ENCODE data around the gene HMGN4.

DNA sequence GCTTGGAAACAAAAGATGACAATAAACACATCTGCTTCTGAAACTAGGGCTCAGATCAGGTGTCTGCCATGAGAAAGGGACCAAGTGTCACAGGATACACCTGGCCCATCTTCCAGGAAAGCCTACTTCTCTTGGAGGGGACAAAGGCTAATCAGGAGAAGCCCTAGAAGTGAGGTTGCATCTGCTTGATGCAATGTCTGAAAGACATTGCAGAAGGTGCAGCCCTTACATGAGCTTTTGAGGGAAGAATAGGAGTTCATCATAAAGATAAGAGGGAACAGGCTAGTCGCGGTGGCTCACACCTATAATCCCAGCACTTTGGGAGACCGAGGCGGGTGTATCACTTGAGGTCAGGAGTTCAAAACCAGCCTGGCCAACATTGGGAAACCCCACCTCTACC lies 40.6 kb upstream of the HMGN4 start:
- TF ChIP-seq, protein P1, sequence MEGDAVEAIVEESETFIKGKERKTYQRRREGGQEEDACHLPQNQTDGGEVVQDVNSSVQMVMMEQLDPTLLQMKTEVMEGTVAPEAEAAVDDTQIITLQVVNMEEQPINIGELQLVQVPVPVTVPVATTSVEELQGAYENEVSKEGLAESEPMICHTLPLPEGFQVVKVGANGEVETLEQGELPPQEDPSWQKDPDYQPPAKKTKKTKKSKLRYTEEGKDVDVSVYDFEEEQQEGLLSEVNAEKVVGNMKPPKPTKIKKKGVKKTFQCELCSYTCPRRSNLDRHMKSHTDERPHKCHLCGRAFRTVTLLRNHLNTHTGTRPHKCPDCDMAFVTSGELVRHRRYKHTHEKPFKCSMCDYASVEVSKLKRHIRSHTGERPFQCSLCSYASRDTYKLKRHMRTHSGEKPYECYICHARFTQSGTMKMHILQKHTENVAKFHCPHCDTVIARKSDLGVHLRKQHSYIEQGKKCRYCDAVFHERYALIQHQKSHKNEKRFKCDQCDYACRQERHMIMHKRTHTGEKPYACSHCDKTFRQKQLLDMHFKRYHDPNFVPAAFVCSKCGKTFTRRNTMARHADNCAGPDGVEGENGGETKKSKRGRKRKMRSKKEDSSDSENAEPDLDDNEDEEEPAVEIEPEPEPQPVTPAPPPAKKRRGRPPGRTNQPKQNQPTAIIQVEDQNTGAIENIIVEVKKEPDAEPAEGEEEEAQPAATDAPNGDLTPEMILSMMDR (IDR thresholded peaks at IDR 0.05; ENCODE audit: low read length), result no peak
- TF ChIP-seq EZH2 (optimal IDR thresholded peaks at IDR 0.05; ENCODE audit: low read depth, low read length), result no peak
